CD14-positive monocyte (primary cell): ENCODE measurements around the gene ZNF136. TPM values are rescaled to one million over a fixed set of nuclear protein-coding genes. Genes with fewer than 3 reads are reported as not detected.

Experiments
- DNase-seq, 3 donors: peaks; one replicate each; pipeline ENCODE4 v3.0.0-alpha.2; 2011 to 2022
- H2AFZ ChIP-seq: 2 replicates; pipeline ENCODE4 v1.6.0; 2012; ENCODE audit warnings: mild to moderate bottlenecking, low read depth, low read length, inconsistent platforms; ENCODE audit not compliant: insufficient read depth, poor library complexity, severe bottlenecking
- H3K27ac ChIP-seq, 2 donors: 1 replicate in 1 of 2; 2 replicates in 1 of 2; pipeline ENCODE4 v1.5.1; 2012 to 2013; ENCODE audit warnings: low read length in 2 of 2, control low read depth in 1 of 2, inconsistent platforms in 1 of 2, low read depth in 1 of 2, mild to moderate bottlenecking in 1 of 2
- H3K27me3 ChIP-seq, 2 donors: one replicate each; pipeline versions ENCODE4 v1.6.0 to v1.6.1; 2011 to 2013; ENCODE audit warnings: low read length in 2 of 2; ENCODE audit not compliant: control insufficient read depth in 2 of 2, insufficient read depth in 2 of 2
- H3K36me3 ChIP-seq, 2 donors: replicated peaks in 1 of 2; 1 replicate in 1 of 2; 2 replicates in 1 of 2; pipeline versions ENCODE4 v1.5.1 to v1.6.1; 2012 to 2013; ENCODE audit warnings: low read length in 2 of 2, control low read depth in 1 of 2, inconsistent platforms in 1 of 2, mild to moderate bottlenecking in 1 of 2; ENCODE audit not compliant: insufficient read depth in 2 of 2, control insufficient read depth in 1 of 2
- H3K4me1 ChIP-seq, 2 donors: 1 replicate in 1 of 2; 2 replicates in 1 of 2; pipeline versions ENCODE4 v1.5.1 to v1.6.1; 2012 to 2013; ENCODE audit warnings: low read length in 2 of 2, control low read depth in 1 of 2, inconsistent platforms in 1 of 2, mild to moderate bottlenecking in 1 of 2, moderate library complexity in 1 of 2; ENCODE audit not compliant: insufficient read depth in 2 of 2, control insufficient read depth in 1 of 2
- H3K4me2 ChIP-seq: replicated peaks from 2 replicates; pipeline ENCODE3; 2012; ENCODE audit warnings: low read length, moderate library complexity, mild to moderate bottlenecking; ENCODE audit not compliant: poor library complexity, severe bottlenecking; ENCODE audit errors: extremely low read depth
- H3K4me3 ChIP-seq, 3 experiments: fragments of 200-600 bp in 1 of 3; sonication (generic) in 1 of 3; replicated peaks in 1 of 3; 1 replicate in 2 of 3; 2 replicates in 1 of 3; pipeline ENCODE4 v1.5.1; 2011 to 2013; ENCODE audit warnings: low read length in 3 of 3, mild to moderate bottlenecking in 3 of 3, control low read depth in 2 of 3, low read depth in 2 of 3, inconsistent platforms in 1 of 3, moderate library complexity in 1 of 3
- H3K79me2 ChIP-seq: 2 replicates; pipeline ENCODE4 v1.6.0; 2012; ENCODE audit warnings: mild to moderate bottlenecking, control low read depth, inconsistent platforms, low read length, moderate library complexity; ENCODE audit not compliant: insufficient read depth
- H3K9ac ChIP-seq: 2 replicates; pipeline ENCODE4 v1.6.0; 2017; ENCODE audit warnings: low read length, mild to moderate bottlenecking; ENCODE audit not compliant: insufficient read depth, poor library complexity, severe bottlenecking
- H3K9me3 ChIP-seq, 2 donors: replicated peaks in 1 of 2; 1 replicate in 1 of 2; 2 replicates in 1 of 2; pipeline versions ENCODE4 v1.5.1 to v1.6.1; 2012 to 2013; ENCODE audit warnings: low read length in 2 of 2, control low read depth in 1 of 2; ENCODE audit not compliant: control insufficient read depth in 1 of 2, insufficient read depth in 1 of 2
- H4K20me1 ChIP-seq: 2 replicates; pipeline ENCODE4 v1.6.0; 2012; ENCODE audit warnings: mild to moderate bottlenecking, low read length, control low read depth, moderate library complexity; ENCODE audit not compliant: insufficient read depth
- H3K27ac Mint-ChIP-seq, 7 donors: one replicate each; pipeline ENCODE4 v1.8.0; 2020; ENCODE audit warnings: mild to moderate bottlenecking in 7 of 7, mixed read lengths in 7 of 7, moderate library complexity in 6 of 7, inconsistent platforms in 2 of 7
- H3K27me3 Mint-ChIP-seq, 3 donors: one replicate each; pipeline ENCODE4 v1.8.0; 2021 to 2022; ENCODE audit warnings: low read depth in 3 of 3, mild to moderate bottlenecking in 3 of 3, mixed read lengths in 3 of 3, moderate library complexity in 3 of 3, inconsistent platforms in 1 of 3
- H3K36me3 Mint-ChIP-seq, 2 donors: one replicate each; pipeline ENCODE4 v1.8.0; 2020; ENCODE audit warnings: mixed read lengths in 2 of 2, inconsistent platforms in 1 of 2, mild to moderate bottlenecking in 1 of 2
- H3K4me1 Mint-ChIP-seq: one replicate; pipeline ENCODE4 v1.8.0; 2020; ENCODE audit warnings: mild to moderate bottlenecking, mixed read lengths
- H3K4me3 Mint-ChIP-seq, 2 donors: one replicate each; pipeline ENCODE4 v1.8.0; 2020; ENCODE audit warnings: mild to moderate bottlenecking in 2 of 2, mixed read lengths in 2 of 2, moderate library complexity in 1 of 2
- H3K9me3 Mint-ChIP-seq, 7 donors: one replicate each; pipeline ENCODE4 v1.8.0; 2020 to 2022; ENCODE audit warnings: mixed read lengths in 7 of 7, mild to moderate bottlenecking in 6 of 7, moderate library complexity in 6 of 7, inconsistent platforms in 2 of 7
- CTCF ChIP-seq: fragments of 200-600 bp; IDR thresholded peaks from one replicate; pipeline ENCODE4 v1.8.0; 2022; ENCODE audit warnings: antibody characterized with exemption, mild to moderate bottlenecking
- WGBS: methylation state at CpG from one replicate; pipeline ENCODE4 v1.1.5; 2013; ENCODE audit warnings: missing lambda C conversion rate; ENCODE audit not compliant: insufficient coverage; 5-methylcytosine and 5-hydroxymethylcytosine counted together
- intact Hi-C, 2 donors: fragments of 100-400 bp; cut with micrococcal nuclease; formaldehyde crosslinking; loops; one replicate each; pipeline versions ENCODE4 v1.15.0 to v1.15.1; 2023
- polyA plus RNA-seq, 3 donors: library from polyadenylated mRNA; depleted of rRNA in 1 of 3; unstranded in 2 of 3; stranded (reverse) in 1 of 3; fragments of 300-500 nt in 2 of 3; fragments of >200 nt in 1 of 3; fragmentation: Illumina TruSeq in 2 of 3; gene quantifications; 1 replicate in 2 of 3; 2 replicates in 1 of 3; pipeline ENCODE4 v1.2.3, GENCODE V29; 2012 to 2021

ZNF136 gene
- polyA plus RNA-seq, 3 donors, result 3.4 to 6.4 (median 5.8) TPM

- no peak for TF ChIP-seq CTCF
- no peaks in the 10 kb centered on the region for H3K4me1 ChIP-seq
- H3K27ac ChIP-seq, result no peak overlapping the region
- no peaks in the 10 kb centered on the region for H4K20me1 ChIP-seq
- H3K9me3 ChIP-seq, result peaks cover 47 to 50% of the 10 kb centered on the region in 2 donors
- WGBS, result no CpG with 5 or more reads among the region's 4 CpGs
- DNase-seq, result no peak
- no peak overlapping the region for H3K4me3 Mint-ChIP-seq
- no peak overlapping the region for H3K4me3 ChIP-seq
- peaks cover 2 to 8% of the 10 kb centered on the region in 2 donors for H3K36me3 Mint-ChIP-seq
- H3K27me3 ChIP-seq, result no peaks in the 10 kb centered on the region
- H3K9ac ChIP-seq, result no peak overlapping the region
- H3K4me1 Mint-ChIP-seq, result peaks cover 1% of the 10 kb centered on the region
- H3K36me3 ChIP-seq, result peaks cover 0 to 6% of the 10 kb centered on the region in 2 donors
- peaks cover 23 to 70% (median 60%) of the 10 kb centered on the region in 7 donors for H3K9me3 Mint-ChIP-seq
- H3K79me2 ChIP-seq, result no peaks in the 10 kb centered on the region
- no peak overlapping the region for H2AFZ ChIP-seq
- intact Hi-C loops, result no loop called here
- peaks cover 0 to 1% (median 1%) of the 10 kb centered on the region in 3 donors for H3K27me3 Mint-ChIP-seq
- no peak overlapping the region for H3K27ac Mint-ChIP-seq
- no peak overlapping the region for H3K4me2 ChIP-seq
These were observed 42.4 kb downstream of the ZNF136 start for GRCh38 chr19:12205296-12205695.

GRCh38 chr19:12208221-12208620 is 45.3 kb downstream of the ZNF136 start:
- peaks cover 59 to 77% of the 10 kb centered on the region in 2 donors for H3K9me3 ChIP-seq

More at GRCh38 chr19:12208221-12208620, 45.3 kb downstream of the ZNF136 start:
- Mint-ChIP-seq H3K27me3 (peaks cover 0 to 3% (median 2%) of the 10 kb centered on the region in 3 donors), H3K4me1 (no peaks in the 10 kb centered on the region), H3K27ac (no peak overlapping the region), H3K9me3 (peaks cover 32 to 90% (median 83%) of the 10 kb centered on the region in 7 donors), H3K4me3 (no peak overlapping the region), H3K36me3 (peaks cover 2 to 8% of the 10 kb centered on the region in 2 donors)
- H3K9ac ChIP-seq, result no peak overlapping the region
- no peaks in the 10 kb centered on the region for H3K4me1 ChIP-seq
- no peaks in the 10 kb centered on the region for H4K20me1 ChIP-seq
- no peaks in the 10 kb centered on the region for H3K27me3 ChIP-seq
- intact Hi-C loops, result no loop called here
- no peak overlapping the region for H3K4me2 ChIP-seq
- no peak for DNase-seq
- peaks cover 0 to 6% of the 10 kb centered on the region in 2 donors for H3K36me3 ChIP-seq
- no peaks in the 10 kb centered on the region for H3K79me2 ChIP-seq
- no peak overlapping the region for H2AFZ ChIP-seq
- H3K4me3 ChIP-seq, result no peak overlapping the region
- no peak overlapping the region for H3K27ac ChIP-seq
- TF ChIP-seq CTCF, result no peak
- no CpG with 5 or more reads among the region's 2 CpGs for WGBS
